Right atrium auricular region (tissue), 2 donors: ENCODE results near the gene TMC6. TPM values are rescaled to one million over a fixed set of nuclear protein-coding genes. Genes with fewer than 3 reads are reported as not detected.

Source experiments
- DNase-seq: peaks from one replicate; pipeline ENCODE4 v3.0.0-alpha.2; 2019; ENCODE audit warnings: low spot score
- H3K27ac ChIP-seq, 2 donors: fragments of 200-600 bp; sonication (generic); 1 replicate in 1 of 2; 2 replicates in 1 of 2; pipeline ENCODE4 v1.5.1; 2016 to 2019
- H3K27me3 ChIP-seq, 2 donors: fragments of 200-600 bp; sonication (generic); one replicate each; pipeline versions ENCODE4 v1.5.1 to v1.6.0; 2017 to 2019
- H3K36me3 ChIP-seq: fragments of 200-600 bp; sonication (generic); one replicate; pipeline ENCODE4 v1.5.1; 2016
- H3K4me1 ChIP-seq, 2 donors: fragments of 200-600 bp; sonication (generic); one replicate each; pipeline versions ENCODE4 v1.5.1 to v1.6.0; 2017 to 2019
- H3K4me3 ChIP-seq, 2 donors: fragments of 200-600 bp; sonication (generic); 1 replicate in 1 of 2; 2 replicates in 1 of 2; pipeline ENCODE4 v1.5.1; 2017 to 2019; ENCODE audit warnings: mild to moderate bottlenecking in 1 of 2, moderate library complexity in 1 of 2
- H3K9me3 ChIP-seq, 2 donors: fragments of 200-600 bp; sonication (generic); one replicate each; pipeline ENCODE4 v1.5.1; 2019
- total RNA-seq, 2 donors: library from RNA; depleted of rRNA; stranded (reverse); fragments of >200 nt; gene quantifications; one replicate each; pipeline ENCODE4 v1.1.0, GENCODE V29; 2016
- TF ChIP-seq, protein P1 (sequence below), 2 donors: fragments of 200-600 bp; sonication (generic); IDR thresholded peaks; one replicate each; pipeline ENCODE4 v1.5.1; 2019; ENCODE audit warnings: antibody characterized with exemption in 2 of 2

TMC6 gene
- total RNA-seq, 2 donors from 2014 or later, result 7.5 to 41.3 TPM

DNA sequence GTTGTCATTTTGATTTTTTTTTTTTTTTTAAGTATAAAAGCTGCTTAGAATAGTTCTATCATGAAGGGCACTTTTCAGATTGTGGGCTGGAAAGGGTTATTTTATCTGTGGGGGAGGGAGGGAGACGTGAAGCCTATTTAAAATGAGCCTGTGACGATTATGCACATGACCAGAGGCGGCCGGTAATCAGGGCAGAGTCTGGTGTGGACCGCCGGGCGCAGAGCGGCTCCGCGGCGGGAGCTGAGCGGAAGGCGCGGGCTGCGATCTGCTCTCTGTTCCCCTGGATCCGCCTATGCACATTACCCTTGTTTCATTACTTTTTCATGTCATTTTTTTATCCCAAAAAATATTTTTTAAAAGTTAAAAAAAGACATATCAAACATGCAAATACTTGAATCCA lies 23.5 kb downstream of the TMC6 start:
- Histone ChIP-seq H3K9me3 (no peaks in the 10 kb centered on the region), H3K27ac (no peak overlapping the region), H3K36me3 (peaks cover 44% of the 10 kb centered on the region), H3K4me1 (no peaks in the 10 kb centered on the region), H3K4me3 (no peak overlapping the region), H3K27me3 (no peaks in the 10 kb centered on the region)
- TF ChIP-seq, protein P1, sequence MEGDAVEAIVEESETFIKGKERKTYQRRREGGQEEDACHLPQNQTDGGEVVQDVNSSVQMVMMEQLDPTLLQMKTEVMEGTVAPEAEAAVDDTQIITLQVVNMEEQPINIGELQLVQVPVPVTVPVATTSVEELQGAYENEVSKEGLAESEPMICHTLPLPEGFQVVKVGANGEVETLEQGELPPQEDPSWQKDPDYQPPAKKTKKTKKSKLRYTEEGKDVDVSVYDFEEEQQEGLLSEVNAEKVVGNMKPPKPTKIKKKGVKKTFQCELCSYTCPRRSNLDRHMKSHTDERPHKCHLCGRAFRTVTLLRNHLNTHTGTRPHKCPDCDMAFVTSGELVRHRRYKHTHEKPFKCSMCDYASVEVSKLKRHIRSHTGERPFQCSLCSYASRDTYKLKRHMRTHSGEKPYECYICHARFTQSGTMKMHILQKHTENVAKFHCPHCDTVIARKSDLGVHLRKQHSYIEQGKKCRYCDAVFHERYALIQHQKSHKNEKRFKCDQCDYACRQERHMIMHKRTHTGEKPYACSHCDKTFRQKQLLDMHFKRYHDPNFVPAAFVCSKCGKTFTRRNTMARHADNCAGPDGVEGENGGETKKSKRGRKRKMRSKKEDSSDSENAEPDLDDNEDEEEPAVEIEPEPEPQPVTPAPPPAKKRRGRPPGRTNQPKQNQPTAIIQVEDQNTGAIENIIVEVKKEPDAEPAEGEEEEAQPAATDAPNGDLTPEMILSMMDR (IDR thresholded peaks at IDR 0.05), result no peak
- DNase-seq, result no peak

DNA sequence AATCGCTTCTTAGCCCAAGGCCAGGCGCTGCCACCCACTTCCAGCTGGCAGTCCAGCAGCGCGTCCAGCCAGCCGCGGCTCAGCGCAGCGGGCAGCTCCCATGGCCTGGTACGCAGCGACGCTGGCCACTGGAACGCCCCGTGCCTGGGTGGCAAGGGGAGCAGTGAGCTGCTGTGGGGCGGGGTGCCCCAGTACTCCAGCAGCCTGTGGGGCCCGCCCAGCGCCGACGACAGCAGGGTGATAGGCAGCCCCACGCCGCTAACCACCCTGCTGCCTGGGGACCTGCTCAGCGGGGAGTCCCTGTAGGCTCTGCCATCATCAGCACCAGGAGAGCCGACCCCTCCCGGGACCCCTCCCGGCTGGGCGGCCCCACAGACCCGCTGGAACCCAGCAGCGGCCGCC lies 24.0 kb downstream of the TMC6 start:
- Histone ChIP-seq H3K27me3 (no peaks in the 10 kb centered on the region), H3K27ac (no peak overlapping the region), H3K9me3 (no peaks in the 10 kb centered on the region), H3K4me3 (no peak overlapping the region), H3K36me3 (peaks cover 49% of the 10 kb centered on the region), H3K4me1 (no peaks in the 10 kb centered on the region)
- TF ChIP-seq, protein P1 (IDR thresholded peaks at IDR 0.05), result no peak
- DNase-seq, result no peak

DNA sequence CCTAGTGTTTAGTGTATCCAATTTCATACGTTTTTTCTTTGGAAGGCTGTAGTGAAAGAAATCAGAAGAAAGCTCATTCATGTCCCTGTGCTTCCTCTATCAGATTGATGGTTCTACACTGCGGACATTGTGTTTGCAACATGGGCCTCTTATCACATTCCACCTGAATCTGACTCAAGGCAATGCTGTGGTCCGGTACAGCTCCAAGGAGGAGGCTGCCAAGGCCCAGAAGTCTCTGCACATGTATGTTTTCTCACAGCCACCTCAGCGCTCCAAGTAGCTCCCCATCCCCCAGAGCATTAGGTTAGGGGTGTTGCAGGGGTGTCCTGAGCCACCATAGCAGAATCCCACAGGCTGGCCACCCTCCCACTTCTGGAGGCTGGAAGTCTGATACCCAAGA lies 25.2 kb downstream of the TMC6 start:
- peaks cover 62% of the 10 kb centered on the region for H3K36me3 ChIP-seq
- no peak overlapping the region for H3K4me3 ChIP-seq
- TF ChIP-seq, protein P1 (IDR thresholded peaks at IDR 0.05), result no peak
- no peak overlapping the region for H3K27ac ChIP-seq
- no peak for DNase-seq
- H3K27me3 ChIP-seq, result no peaks in the 10 kb centered on the region
- no peaks in the 10 kb centered on the region for H3K9me3 ChIP-seq
- H3K4me1 ChIP-seq, result no peaks in the 10 kb centered on the region

DNA sequence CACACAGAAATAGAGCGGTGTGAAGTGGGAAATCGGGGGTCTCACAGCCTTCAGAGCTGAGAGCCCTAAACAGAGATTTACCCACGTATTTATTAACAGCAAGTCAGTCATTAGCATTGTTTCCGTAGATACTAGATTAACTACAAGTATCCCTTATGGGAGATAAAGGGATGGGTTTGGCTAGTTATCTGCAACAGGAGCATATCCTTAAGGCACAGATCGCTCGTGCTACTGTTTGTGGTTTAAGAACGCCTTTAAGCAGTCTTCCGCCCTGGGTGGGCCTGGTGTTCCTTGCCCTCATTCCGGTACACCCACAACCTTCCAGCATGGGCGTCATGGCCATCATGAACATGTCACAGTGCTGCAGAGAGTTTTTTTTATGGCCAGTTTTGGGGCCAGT lies 27.0 kb downstream of the TMC6 start:
- H3K9me3 ChIP-seq, result no peaks in the 10 kb centered on the region
- no peak for DNase-seq
- H3K27me3 ChIP-seq, result no peaks in the 10 kb centered on the region
- no peak overlapping the region for H3K4me3 ChIP-seq
- H3K4me1 ChIP-seq, result no peaks in the 10 kb centered on the region
- peaks cover 79% of the 10 kb centered on the region for H3K36me3 ChIP-seq
- TF ChIP-seq, protein P1 (IDR thresholded peaks at IDR 0.05), result no peak
- no peak overlapping the region for H3K27ac ChIP-seq

DNA sequence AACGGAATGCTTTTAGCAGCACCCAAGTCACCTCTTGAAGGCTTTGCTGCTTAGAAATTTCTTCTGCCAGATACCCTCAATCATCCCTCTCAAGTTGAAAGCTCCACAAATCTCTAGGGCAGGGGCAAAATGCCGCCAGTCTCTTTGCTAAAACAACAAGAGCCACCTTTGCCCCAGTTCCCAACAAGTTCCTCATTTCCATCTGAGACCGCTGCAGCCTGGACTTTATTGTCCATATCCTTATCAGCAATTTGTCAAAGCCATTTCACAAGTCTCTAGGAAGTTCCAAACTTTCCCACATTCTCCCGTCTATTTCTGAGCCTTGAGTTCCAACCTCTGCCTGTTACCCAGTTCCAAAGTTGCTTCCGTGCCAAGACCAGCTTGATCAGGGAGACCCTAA lies 27.4 kb downstream of the TMC6 start:
- Histone ChIP-seq H3K27me3 (no peaks in the 10 kb centered on the region), H3K36me3 (peaks cover 84% of the 10 kb centered on the region), H3K27ac (no peak overlapping the region), H3K9me3 (no peaks in the 10 kb centered on the region), H3K4me3 (no peak overlapping the region), H3K4me1 (no peaks in the 10 kb centered on the region)
- TF ChIP-seq, protein P1 (IDR thresholded peaks at IDR 0.05), result no peak
- no peak for DNase-seq

DNA sequence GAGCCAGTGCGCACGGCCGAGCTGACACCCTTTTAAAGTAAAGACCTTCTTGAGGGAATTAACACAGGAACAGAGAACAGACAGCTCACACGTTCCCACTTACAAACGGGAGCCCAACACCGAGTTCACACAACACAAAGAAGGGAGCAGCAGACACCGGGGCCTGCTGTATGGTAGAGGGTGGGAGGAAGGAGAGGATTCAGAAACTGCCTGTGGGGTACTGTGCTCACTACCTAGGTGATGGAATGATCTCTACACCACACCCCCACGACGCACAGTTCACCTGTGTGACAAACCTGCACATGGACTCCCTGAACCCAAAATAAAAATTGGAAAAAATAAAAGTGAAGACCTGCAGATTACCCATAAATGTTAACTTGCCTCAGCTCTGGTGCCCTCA lies 32.5 kb downstream of the TMC6 start:
- no peak overlapping the region for H3K4me3 ChIP-seq
- no peak overlapping the region for H3K27ac ChIP-seq
- no peak for DNase-seq
- no peaks in the 10 kb centered on the region for H3K27me3 ChIP-seq
- H3K36me3 ChIP-seq, result peaks cover 95% of the 10 kb centered on the region
- no peaks in the 10 kb centered on the region for H3K9me3 ChIP-seq
- H3K4me1 ChIP-seq, result no peaks in the 10 kb centered on the region
- TF ChIP-seq, protein P1 (IDR thresholded peaks at IDR 0.05), result no peak
